NCI-H1048 (cell line): ENCODE results near the gene MYO1E.
A peak's percentile ranks its signal among the peaks of the same experiment; 100 is the strongest.
"Not testable (repeated sequence)": the region's sequence is repeated elsewhere in the genome, so short reads cannot be mapped to it uniquely, and the experiment has no call there.

ENCODE experiments used
- DNase-seq: peaks from one replicate; lab custom pipeline; 2025; lab: John Stamatoyannopoulos, UW

MYO1E gene

DNA sequence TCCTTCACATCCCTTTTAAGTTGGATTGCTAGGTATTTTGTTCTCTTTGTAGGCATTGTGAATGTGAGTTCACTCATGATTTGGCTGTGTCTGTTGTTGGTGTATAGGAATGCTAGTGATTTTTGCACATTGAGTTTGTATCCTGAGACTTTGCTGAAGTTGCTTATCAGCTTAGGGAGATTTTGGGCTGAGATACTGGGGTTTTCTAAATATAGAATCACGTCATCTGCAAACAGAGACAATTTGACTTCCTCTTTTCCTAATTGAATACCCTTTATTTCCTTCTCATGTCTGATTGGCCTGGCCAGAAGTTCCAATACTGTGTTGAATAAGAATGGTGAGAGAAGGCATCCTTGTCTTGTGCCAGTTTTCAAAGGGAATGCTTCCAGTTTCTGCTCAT is 245.4 kb downstream of the MYO1E start:
- not testable (repeated sequence) for DNase-seq

DNA sequence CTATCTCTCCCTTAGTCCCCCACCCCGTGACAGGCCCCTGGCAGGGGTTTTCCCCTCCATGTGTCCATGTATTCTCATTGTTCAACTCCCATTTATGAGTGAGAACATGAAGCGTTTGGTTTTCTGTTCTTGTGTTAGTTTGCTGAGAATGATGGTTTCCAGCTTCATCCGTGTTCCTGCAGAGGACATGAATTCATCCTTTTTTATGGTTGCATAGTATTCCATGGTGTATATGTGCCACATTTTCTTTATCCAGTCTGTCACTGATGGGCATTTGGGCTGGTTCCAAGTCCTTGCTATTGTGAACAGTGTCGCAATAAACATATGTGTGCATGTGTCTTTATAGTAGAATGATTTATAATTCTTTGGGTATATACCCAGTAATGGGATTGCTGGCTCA is 247.0 kb downstream of the MYO1E start:
- DNase-seq, result not testable (repeated sequence)

- DNase-seq, result no peak
Observed at GRCh38 chr15:59124261-59124660, 248.4 kb downstream of the MYO1E start.

GRCh38 chr15:59120937-59121336 is 251.7 kb downstream of the MYO1E start:
- no peak for DNase-seq

DNA sequence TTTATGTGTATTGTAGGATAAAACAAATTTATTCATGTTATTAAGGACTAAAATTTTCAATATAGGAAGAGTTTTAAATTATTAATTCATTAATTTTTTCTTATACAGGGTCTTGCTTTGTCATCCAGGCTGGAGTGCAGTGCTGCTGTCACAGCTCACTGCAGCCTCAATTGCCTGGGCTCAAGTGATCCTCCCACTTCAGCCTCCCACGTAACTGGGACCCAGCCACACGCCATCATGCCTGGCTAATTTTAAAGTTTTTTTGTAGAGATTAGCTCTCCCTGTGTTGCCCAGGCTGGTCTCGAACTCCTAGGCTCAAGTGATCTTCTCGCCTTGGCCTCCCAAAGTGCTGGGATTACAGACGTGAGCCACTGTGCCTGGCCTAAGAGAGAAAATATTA is 253.0 kb downstream of the MYO1E start:
- no peak for DNase-seq

- no peak for DNase-seq
Observed at GRCh38 chr15:59116771-59117170, 255.9 kb downstream of the MYO1E start.

- no peak for DNase-seq
Observed at GRCh38 chr15:59116141-59116540, 256.5 kb downstream of the MYO1E start.

DNA sequence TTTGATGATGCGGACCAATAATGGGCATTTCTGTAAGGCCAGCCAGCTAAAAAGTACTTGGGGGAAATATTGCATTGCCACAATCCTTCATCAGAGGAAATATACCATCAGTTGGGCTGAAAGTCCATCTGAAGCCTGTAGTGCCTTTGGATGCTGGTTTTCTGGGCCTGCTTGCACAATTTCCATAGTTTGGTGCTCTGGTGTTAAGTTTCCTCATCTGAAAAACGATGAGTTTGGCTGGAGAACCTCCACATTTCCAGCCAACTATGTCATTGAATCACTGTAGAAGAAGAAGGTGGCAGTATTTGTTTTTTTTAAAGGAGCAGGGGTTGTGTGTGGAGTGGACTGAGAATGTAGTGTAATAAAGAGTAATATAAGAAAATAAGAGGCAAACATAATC is 257.6 kb downstream of the MYO1E start:
- DNase-seq, result no peak

DNA sequence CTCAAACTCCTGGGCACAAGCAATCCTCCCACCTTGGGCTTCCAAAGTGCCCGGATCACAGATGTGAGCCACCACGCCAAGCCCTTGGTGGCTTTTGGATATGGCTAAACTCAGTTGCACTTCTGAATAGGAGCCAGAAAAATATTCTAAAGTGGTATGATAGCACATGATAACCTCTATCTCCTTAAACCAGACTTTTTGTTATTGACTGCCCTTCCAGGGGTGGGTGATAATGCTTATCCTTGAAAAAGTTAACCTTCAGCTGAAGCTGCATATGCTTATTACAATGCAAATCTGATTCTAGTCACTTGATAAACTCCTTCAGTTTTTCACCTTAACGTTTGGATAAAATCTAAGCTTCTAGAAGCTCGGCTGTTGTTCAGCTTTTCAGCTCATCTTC is 261.4 kb downstream of the MYO1E start:
- DNase-seq, result no peak

- DNase-seq, result no peak
Observed at GRCh38 chr15:59105854-59106253, 266.8 kb downstream of the MYO1E start.

GRCh38 chr15:59104912-59105732 is 267.5 kb downstream of the MYO1E start, which contains the start of gene CCNB2:
TSS of gene CCNB2 (plus strand) at chr15:59105146. CDS start at chr15:59105269, 123 bp downstream.
- DNase-seq, result peak; percentile 71

- DNase-seq, result no peak
Observed at GRCh38 chr15:59104602-59104911, 268.1 kb downstream of the MYO1E start.

DNA sequence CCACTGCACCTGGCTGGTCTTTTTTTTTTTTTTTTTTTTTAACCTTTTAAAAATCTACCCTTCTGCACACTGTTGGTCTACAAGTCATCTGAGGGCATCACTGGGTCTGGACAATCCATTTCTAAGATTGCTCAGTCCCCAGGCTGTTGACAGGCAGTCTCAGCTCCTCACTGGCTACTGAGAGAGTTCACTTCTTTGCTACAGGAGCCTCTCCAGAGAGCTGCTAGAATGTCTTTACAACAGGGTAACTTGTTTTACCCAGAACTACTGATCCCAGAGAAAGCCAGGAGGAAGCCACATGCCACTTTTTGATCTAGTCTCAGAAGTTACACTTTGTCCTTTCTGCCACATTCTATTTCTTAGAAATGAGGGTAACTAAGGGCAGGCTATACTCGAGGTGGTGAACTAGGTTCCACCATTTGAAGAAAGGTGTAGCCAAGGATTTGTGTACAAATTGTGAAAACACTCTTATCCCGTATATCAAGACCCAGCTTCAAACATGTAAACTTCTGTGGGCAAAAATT is 273.4 kb downstream of the MYO1E start:
- DNase-seq, result no peak

- no peak for DNase-seq
Observed at GRCh38 chr15:59096429-59096828, 276.2 kb downstream of the MYO1E start.

DNA sequence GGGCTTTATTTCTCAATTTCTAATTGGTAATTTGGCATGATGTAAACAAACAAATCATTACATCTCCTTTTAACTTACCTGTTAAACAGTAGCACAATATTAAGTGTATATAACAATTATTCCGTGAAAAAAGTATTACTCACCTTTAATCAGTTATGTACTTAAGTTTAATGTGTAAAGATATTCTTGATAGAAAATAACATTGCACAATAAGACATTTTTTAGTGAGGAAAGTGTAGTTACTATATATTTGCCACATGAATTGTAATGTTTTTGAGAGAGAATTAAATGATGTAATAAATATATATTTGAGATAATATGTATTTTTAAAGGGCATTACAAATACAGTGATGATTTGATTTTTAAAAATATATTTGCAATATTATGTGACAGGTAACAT is 278.6 kb downstream of the MYO1E start:
- DNase-seq, result no peak

DNA sequence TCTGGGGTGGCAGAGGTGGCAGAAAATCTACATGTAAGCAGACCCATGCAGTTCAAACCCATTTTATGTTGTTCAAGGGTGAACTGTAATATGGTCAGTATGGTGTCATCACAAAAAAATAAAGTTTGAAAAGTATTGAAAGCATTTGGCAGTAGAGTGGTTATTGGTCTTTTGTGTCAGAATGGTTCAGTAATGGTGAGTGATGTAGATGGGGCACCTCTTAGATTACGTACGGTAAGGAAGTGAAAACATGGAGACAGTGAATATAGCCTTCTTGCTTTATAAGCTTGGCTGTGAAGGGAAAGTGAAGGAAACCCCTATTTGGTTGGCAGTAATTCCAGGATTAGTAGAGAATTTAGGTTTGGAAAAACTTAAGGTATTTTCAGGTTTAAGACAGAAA is 284.9 kb downstream of the MYO1E start:
- DNase-seq, result no peak
